A549 (cell line): ENCODE results near the gene MTCL1.

Source experiments
- CEBPB ChIP-seq, 2 experiments: fragments of >200 bp in 1 of 2; sonication (Bioruptor Twin) in 1 of 2; formaldehyde crosslinking in 1 of 2; IDR thresholded peaks; 2 replicates each; pipeline ENCODE4 v1.6.1; 2012 to 2016
- CTCF ChIP-seq: fragments of >200 bp; sonication (Bioruptor Twin); formaldehyde crosslinking; IDR thresholded peaks from 3 replicates; pipeline ENCODE4 v1.5.1; 2016
- HES2 ChIP-seq: fragments of >200 bp; sonication (Bioruptor Twin); formaldehyde crosslinking; IDR thresholded peaks from 2 replicates; pipeline ENCODE4 v1.6.1; 2016
- MAX ChIP-seq: IDR thresholded peaks from 2 replicates; pipeline ENCODE4 v1.6.1; 2012
- POLR2A ChIP-seq: IDR thresholded peaks from 2 replicates; pipeline ENCODE4 v1.6.1; 2012; ENCODE audit warnings: mild to moderate bottlenecking, low read length
- REST ChIP-seq: fragments of 200-600 bp; sonication (generic); IDR thresholded peaks from 2 replicates; pipeline ENCODE4 v1.6.1; 2016; ENCODE audit warnings: antibody characterized with exemption, mild to moderate bottlenecking, moderate library complexity

- TF ChIP-seq CEBPB (IDR thresholded peaks at IDR 0.05) (no peak), CTCF (no peak), MAX (no peak), POLR2A (no peak), HES2 (no peak), REST (no peak)
Observed at GRCh38 chr18:8793445-8794155, 88.2 kb downstream of the MTCL1 start.
